K562 (cell line): ENCODE data around the gene CPT1B. TPM values are rescaled to one million over a fixed set of nuclear protein-coding genes. Genes with fewer than 3 reads are reported as not detected.

Source experiments
- ATF7 ChIP-seq: fragments of 450-650 bp; IDR thresholded peaks from 2 replicates; pipeline ENCODE4 v1.7.1; 2014; ENCODE audit warnings: mild to moderate bottlenecking, moderate library complexity
- CXXC5 ChIP-seq: fragments of 250-450 bp; sonication (Bioruptor Pico); IDR thresholded peaks from 2 replicates; pipeline ENCODE4 v1.8.0; 2022; ENCODE audit warnings: inconsistent platforms, mild to moderate bottlenecking, moderate library complexity
- MAFF ChIP-seq: IDR thresholded peaks from 2 replicates; pipeline ENCODE4 v1.6.1; 2012; ENCODE audit warnings: low read length, improper control_type of control experiment
- MEIS2 ChIP-seq: fragments of 450-650 bp; IDR thresholded peaks from 2 replicates; pipeline ENCODE4 v1.6.1; 2014; ENCODE audit warnings: mild to moderate bottlenecking; ENCODE audit not compliant: partially characterized antibody
- PBX2 ChIP-seq, 2 experiments: IDR thresholded peaks in 1 of 2; conservative IDR thresholded peaks in 1 of 2; 2 replicates each; pipeline ENCODE4 v1.6.1; 2016; ENCODE audit warnings: low read depth in 2 of 2, mild to moderate bottlenecking in 1 of 2, missing compliant biosample characterization in 1 of 2, missing genetic modification characterization in 1 of 2, moderate library complexity in 1 of 2
- VEZF1 ChIP-seq: fragments of 200-800 bp; sonication (Bioruptor generic); IDR thresholded peaks from 2 replicates; pipeline ENCODE4 v1.6.1; 2017; ENCODE audit warnings: missing genetic modification characterization, missing compliant biosample characterization
- ZNF395 ChIP-seq: fragments of 200-800 bp; sonication (Bioruptor generic); IDR thresholded peaks from 2 replicates; pipeline ENCODE4 v1.6.1; 2017; ENCODE audit warnings: missing genetic modification characterization, missing compliant biosample characterization
- polyA plus RNA-seq, 8 experiments: library from polyadenylated mRNA; depleted of rRNA in 4 of 8; stranded (reverse) in 5 of 8; unstranded in 3 of 8; fragments of >200 nt; fragmentation: Nextera tagmentation in 2 of 8; fragmentation: Illumina TruSeq in 1 of 8; extraction: Ambion mirVana in 2 of 8; extraction: Trizol in 1 of 8; gene quantifications; 2 replicates each; pipeline versions ENCODE4 v1.2.1 to v1.2.3, GENCODE V29; 2011 to 2014; ENCODE audit warnings: inconsistent platforms in 1 of 8, missing spikeins in 1 of 8
- total RNA-seq, 7 experiments: library from RNA; depleted of rRNA in 6 of 7; stranded (reverse); fragments of >200 nt in 6 of 7; fragmentation: Illumina TruSeq in 2 of 7; extraction: Trizol in 2 of 7; gene quantifications; 2 replicates each; pipeline versions ENCODE4 v1.2.1 to v1.2.3, GENCODE V29; 2011 to 2021; ENCODE audit warnings: low replicate concordance in 1 of 7

The CPT1B gene
- total and polyA plus RNA-seq, 9 of the 15 experiments (the other 6 are each of a cell fraction or from before 2014, with no cell fraction given) = 0.35 to 6.1 (median 2.6) TPM

- TF ChIP-seq ZNF395 (CRISPR knock-in tag) (0 out of 2 replicates have a peak, but pooled peaks have one; percentile 44), ATF7 (peak; percentile 32), VEZF1 (peak; percentile 61), PBX2 (CRISPR knock-in tag; IDR thresholded peaks at IDR 0.05; ENCODE audit: low read depth) (peak; percentile 45), PBX2 (tag; conservative IDR thresholded peaks at IDR 0.05; ENCODE audit: low read depth) (peak; percentile 72), CXXC5 (peak; percentile 34), MAFF (peak; percentile 6; the same call in 1 of the 2 replicates), MEIS2 (peak; percentile 77)
- TF ChIP-seq, all 486 proteins: peak for 41; not testable (repeated sequence) for 445
Measured at GRCh38 chr22:50533856-50534711, 44.1 kb downstream of the CPT1B start (continued).
